HUES48 (cell line): Measurements from ENCODE around the gene HEXIM1.
A peak's percentile ranks its signal among the peaks of the same experiment; 100 is the strongest.

ENCODE experiments used
- H3K27ac ChIP-seq: one replicate; pipeline ENCODE4 v1.7.0; 2013; ENCODE audit warnings: low read depth, low read length, inconsistent platforms
- H3K27me3 ChIP-seq: 2 replicates; pipeline ENCODE4 v1.6.1; 2013; ENCODE audit warnings: mild to moderate bottlenecking, low read length; ENCODE audit not compliant: control insufficient read depth, insufficient read depth
- H3K36me3 ChIP-seq: 2 replicates; pipeline ENCODE4 v1.6.1; 2013; ENCODE audit warnings: low read length; ENCODE audit not compliant: control insufficient read depth, insufficient read depth
- H3K4me1 ChIP-seq: 2 replicates; pipeline ENCODE4 v1.6.1; 2013; ENCODE audit warnings: mild to moderate bottlenecking, low read length; ENCODE audit not compliant: control insufficient read depth, insufficient read depth
- H3K4me3 ChIP-seq: 2 replicates; pipeline ENCODE4 v1.5.1; 2013; ENCODE audit warnings: mild to moderate bottlenecking, low read depth, low read length
- H3K9ac ChIP-seq: 2 replicates; pipeline ENCODE4 v1.6.1; 2013; ENCODE audit warnings: mild to moderate bottlenecking, low read depth, low read length, moderate library complexity
- H3K9me3 ChIP-seq: 2 replicates; pipeline ENCODE4 v1.6.1; 2013; ENCODE audit warnings: low read length; ENCODE audit not compliant: control insufficient read depth, insufficient read depth

Gene HEXIM1

DNA sequence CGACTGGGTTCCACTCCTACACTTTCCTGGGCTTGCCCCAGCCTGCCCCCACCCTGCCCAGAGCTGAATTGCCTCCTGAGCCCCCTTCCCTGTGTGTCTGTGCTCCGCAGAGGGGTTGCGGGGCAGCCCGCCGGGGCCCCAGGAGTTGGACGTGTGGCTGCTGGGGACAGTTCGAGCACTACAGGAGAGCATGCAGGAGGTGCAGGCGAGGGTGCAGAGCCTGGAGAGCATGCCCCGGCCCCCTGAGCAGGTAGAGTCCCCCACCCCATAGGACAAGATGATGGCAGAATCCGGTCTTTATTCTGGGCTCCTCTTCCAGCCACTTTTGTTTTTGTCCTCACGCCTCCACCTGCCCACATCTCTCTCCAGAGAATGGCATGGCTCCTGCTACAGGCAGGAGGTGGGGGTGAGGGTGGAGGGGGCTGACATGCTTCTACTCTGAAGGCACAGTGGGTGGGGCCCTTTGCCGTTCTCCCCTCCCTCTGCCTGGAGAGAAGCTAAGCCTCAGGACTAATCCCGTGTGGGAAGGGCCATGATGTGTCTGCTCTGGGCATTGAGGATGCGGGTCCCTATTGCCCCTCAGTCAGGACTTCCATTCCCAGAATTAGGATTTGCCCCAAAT is 9.3 kb upstream of the HEXIM1 start:
- Histone ChIP-seq H3K27me3 (no peaks in the 10 kb centered on the region), H3K36me3 (0 out of 2 replicates have a peak, but pooled peaks cover 3% of the 10 kb centered on the region), H3K9ac (no peak overlapping the region), H3K27ac (peak overlapping the region; percentile 28), H3K9me3 (no peaks in the 10 kb centered on the region), H3K4me3 (no peak overlapping the region), H3K4me1 (peaks cover 15% of the 10 kb centered on the region; the same call in 1 of the 2 replicates)

- Histone ChIP-seq H3K4me3 (no peak overlapping the region), H3K9me3 (no peaks in the 10 kb centered on the region), H3K27ac (peak overlapping the region; percentile 28), H3K4me1 (peaks cover 15% of the 10 kb centered on the region; the same call in 1 of the 2 replicates), H3K36me3 (0 out of 2 replicates have a peak, but pooled peaks cover 3% of the 10 kb centered on the region), H3K9ac (no peak overlapping the region), H3K27me3 (no peaks in the 10 kb centered on the region)
These were observed 8.7 kb upstream of the HEXIM1 start for GRCh38 chr17:45139533-45139920.

DNA sequence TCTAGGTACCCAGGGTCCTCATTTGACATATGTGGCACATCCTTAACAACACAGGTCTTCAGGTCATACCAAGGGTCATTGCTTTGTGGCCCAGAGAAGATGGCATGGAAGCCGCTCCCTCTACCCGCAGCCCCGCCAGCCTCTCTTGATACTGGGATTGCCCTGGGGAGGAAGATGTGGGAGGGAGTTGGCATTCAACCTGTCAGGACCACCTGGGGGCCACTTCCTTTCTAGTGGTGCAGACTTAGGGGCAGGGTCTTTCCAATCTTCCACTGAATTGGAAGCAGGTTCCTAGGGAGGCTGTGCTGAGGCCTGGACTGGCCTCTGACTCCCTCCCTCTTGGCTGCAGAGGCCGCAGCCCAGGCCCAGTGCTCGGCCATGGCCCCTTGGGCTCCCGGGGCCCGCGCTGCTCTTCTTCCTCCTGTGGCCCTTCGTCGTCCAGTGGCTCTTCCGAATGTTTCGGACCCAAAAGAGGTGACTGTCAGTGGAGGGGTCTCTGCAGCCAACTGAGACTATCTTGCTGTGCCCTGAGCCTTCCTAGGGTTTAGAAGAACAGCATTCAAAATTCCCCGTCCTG is 5.1 kb upstream of the HEXIM1 start:
- H3K9me3 ChIP-seq = no peaks in the 10 kb centered on the region
- peak overlapping the region; percentile 69 for H3K27ac ChIP-seq
- H3K4me1 ChIP-seq = peaks cover 22% of the 10 kb centered on the region
- H3K4me3 ChIP-seq = peak overlapping the region; percentile 65
- no peaks in the 10 kb centered on the region for H3K27me3 ChIP-seq
- H3K36me3 ChIP-seq = no peaks in the 10 kb centered on the region
- no peak overlapping the region for H3K9ac ChIP-seq

DNA sequence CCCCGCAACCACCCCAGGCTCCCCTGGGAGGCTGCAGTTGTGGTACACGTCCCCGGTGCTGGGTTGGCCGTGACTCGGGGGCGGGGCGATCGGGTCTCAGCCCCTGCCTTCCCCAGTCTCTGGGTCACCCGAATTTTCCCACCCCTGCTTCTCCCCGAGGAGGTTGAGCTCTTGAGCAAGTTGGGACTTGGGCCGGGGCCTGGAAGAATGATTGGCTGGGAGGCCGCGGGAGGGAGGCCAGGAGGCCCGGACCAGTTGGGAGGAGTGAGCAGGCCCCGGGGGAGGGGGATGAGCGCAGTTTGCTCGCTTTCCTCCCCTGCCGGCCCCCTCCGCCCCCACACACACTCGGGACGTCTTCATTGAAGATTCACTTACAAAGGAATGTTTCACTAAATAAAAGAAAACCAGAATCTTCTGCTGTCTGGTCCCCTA is 4.5 kb upstream of the HEXIM1 start:
- no peaks in the 10 kb centered on the region for H3K27me3 ChIP-seq
- no peaks in the 10 kb centered on the region for H3K36me3 ChIP-seq
- H3K27ac ChIP-seq = peak overlapping the region; percentile 69
- no peak overlapping the region for H3K9ac ChIP-seq
- no peaks in the 10 kb centered on the region for H3K9me3 ChIP-seq
- peaks cover 22% of the 10 kb centered on the region for H3K4me1 ChIP-seq
- H3K4me3 ChIP-seq = peak overlapping the region; percentile 65

DNA sequence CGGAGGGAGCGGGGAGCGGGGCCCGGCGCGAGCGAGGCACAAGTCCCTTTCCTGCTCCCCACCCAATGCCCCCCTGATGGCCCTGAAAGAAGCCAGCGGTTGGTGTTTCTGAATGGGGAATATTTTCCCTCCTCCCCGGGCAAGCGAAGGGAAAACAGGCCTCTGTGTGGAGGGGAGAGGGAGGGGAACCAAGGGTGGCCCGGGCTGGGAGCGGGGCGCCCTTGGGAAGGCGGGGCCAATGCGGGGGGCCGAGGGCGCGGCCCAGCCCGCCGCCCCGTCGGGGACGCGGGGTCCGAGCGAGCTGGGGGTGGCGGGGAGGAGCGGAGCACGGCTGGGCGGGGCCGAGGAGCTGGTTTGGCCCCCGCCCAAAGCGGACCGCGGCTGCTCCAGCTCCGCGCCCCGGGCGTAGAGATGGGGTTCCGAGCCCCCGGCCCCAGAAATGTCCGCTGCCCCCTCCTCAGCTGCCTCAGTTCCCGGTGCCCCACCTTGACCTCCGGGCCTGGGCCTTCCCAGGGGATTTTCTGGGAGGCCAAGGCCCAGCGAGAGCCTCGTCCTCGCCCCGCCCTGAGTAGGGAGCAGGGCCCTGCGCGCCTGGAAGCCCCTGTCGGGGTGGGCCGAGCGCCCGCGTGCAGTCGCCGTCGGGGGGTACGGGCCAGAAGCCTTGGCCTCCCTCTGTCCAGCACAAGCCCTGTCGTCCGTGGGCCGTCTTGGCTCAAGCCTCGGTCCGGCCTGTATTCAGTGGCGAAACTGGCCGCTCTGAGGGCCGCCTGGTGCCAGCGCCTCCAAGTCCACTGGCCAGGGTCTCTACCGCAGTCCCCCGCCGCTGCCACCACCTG is 3.9 kb upstream of the HEXIM1 start:
- H3K9ac ChIP-seq = no peak overlapping the region; the same call in 1 of the 2 replicates
- H3K27me3 ChIP-seq = no peaks in the 10 kb centered on the region
- no peaks in the 10 kb centered on the region for H3K36me3 ChIP-seq
- H3K4me1 ChIP-seq = peaks cover 22% of the 10 kb centered on the region
- H3K9me3 ChIP-seq = no peaks in the 10 kb centered on the region
- H3K4me3 ChIP-seq = peak overlapping the region; percentile 65
- peak overlapping the region; percentile 69 for H3K27ac ChIP-seq

GRCh38 chr17:45145035-45145389 is 3.3 kb upstream of the HEXIM1 start:
- H3K9ac ChIP-seq = no peak overlapping the region
- H3K9me3 ChIP-seq = no peaks in the 10 kb centered on the region
- peak overlapping the region; percentile 65; the same call in 1 of the 2 replicates for H3K4me3 ChIP-seq
- peaks cover 22% of the 10 kb centered on the region for H3K4me1 ChIP-seq
- no peaks in the 10 kb centered on the region for H3K36me3 ChIP-seq
- no peaks in the 10 kb centered on the region for H3K27me3 ChIP-seq
- no peak overlapping the region for H3K27ac ChIP-seq

GRCh38 chr17:45146166-45146565 is 2.1 kb upstream of the HEXIM1 start:
- Histone ChIP-seq H3K9me3 (no peaks in the 10 kb centered on the region), H3K27me3 (no peaks in the 10 kb centered on the region), H3K9ac (no peak overlapping the region), H3K36me3 (no peaks in the 10 kb centered on the region), H3K27ac (no peak overlapping the region), H3K4me1 (peaks cover 27% of the 10 kb centered on the region), H3K4me3 (no peak overlapping the region)

DNA sequence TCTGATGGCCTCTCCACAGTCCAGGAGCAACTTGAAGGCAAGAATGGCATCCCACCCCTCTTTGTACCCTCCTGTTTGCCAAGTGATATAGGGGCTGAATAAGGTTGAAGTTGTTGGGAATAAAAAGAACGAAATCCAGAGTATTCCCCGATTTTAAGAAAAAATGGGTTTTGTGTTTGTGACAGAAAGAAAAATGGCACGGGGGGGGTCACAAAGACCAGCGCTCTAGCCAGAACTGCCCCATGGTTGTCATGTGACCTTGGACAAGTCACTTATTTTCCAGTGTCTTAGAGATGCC is 1.7 kb upstream of the HEXIM1 start:
- no peaks in the 10 kb centered on the region for H3K27me3 ChIP-seq
- peak overlapping the region; percentile 88 for H3K4me3 ChIP-seq
- H3K4me1 ChIP-seq = peaks cover 27% of the 10 kb centered on the region
- peak overlapping the region; percentile 100 for H3K27ac ChIP-seq
- no peak overlapping the region for H3K9ac ChIP-seq
- H3K9me3 ChIP-seq = no peaks in the 10 kb centered on the region
- no peaks in the 10 kb centered on the region for H3K36me3 ChIP-seq

- no peaks in the 10 kb centered on the region for H3K27me3 ChIP-seq
- H3K27ac ChIP-seq = peak overlapping the region; percentile 100
These were observed 1.2 kb upstream of the HEXIM1 start for GRCh38 chr17:45146890-45147580.

GRCh38 chr17:45147581-45148182 is 593 bp upstream of the HEXIM1 start:
- Histone ChIP-seq H3K4me3 (peak overlapping the region; percentile 88), H3K9me3 (no peaks in the 10 kb centered on the region), H3K4me1 (peaks cover 27% of the 10 kb centered on the region), H3K27ac (peak overlapping the region; percentile 100), H3K36me3 (no peaks in the 10 kb centered on the region), H3K9ac (peak overlapping the region; percentile 98), H3K27me3 (no peaks in the 10 kb centered on the region)

More at GRCh38 chr17:45146890-45147580, 1.2 kb upstream of the HEXIM1 start:
- peaks cover 27% of the 10 kb centered on the region for H3K4me1 ChIP-seq
- no peaks in the 10 kb centered on the region for H3K36me3 ChIP-seq
- peak overlapping the region; percentile 98 for H3K9ac ChIP-seq
- H3K9me3 ChIP-seq = no peaks in the 10 kb centered on the region
- H3K4me3 ChIP-seq = peak overlapping the region; percentile 88
